Activated CD8-positive, alpha-beta T cell treated with anti-CD3 and anti-CD28 coated beads for 36 hours (primary cell): ENCODE data around the gene PPARD. TPM values are rescaled to one million over a fixed set of nuclear protein-coding genes. Genes with fewer than 3 reads are reported as not detected.

Experiments used
- ATAC-seq: fragments of 200-7000 bp; cut with Tn5 transposase; one replicate; pipeline ENCODE4 v1.10.0; 2021; ENCODE audit warnings: mild to moderate bottlenecking, moderate library complexity
- CTCF ChIA-PET: fragments of 350-600 bp; sonication (Branson Sonifier 250); formaldehyde crosslinking; loops from one replicate; lab custom pipeline; 2021; ENCODE audit warnings: antibody characterized with exemption; lab: Charles Lee
- POLR2A ChIA-PET: fragments of 350-600 bp; sonication (Branson Sonifier 250); formaldehyde crosslinking; loops from one replicate; lab custom pipeline; 2021; ENCODE audit warnings: antibody characterized with exemption; lab: Charles Lee
- DNase-seq: peaks from one replicate; pipeline ENCODE4 v3.0.0-alpha.2; 2020
- H3K27ac Mint-ChIP-seq: one replicate; pipeline ENCODE4 v1.8.0; 2021; ENCODE audit warnings: mild to moderate bottlenecking, mixed read lengths
- H3K27me3 Mint-ChIP-seq: one replicate; pipeline ENCODE4 v1.8.0; 2021; ENCODE audit warnings: mixed read lengths
- H3K36me3 Mint-ChIP-seq: one replicate; pipeline ENCODE4 v1.8.0; 2021; ENCODE audit warnings: low read depth, mixed read lengths
- H3K4me1 Mint-ChIP-seq: one replicate; pipeline ENCODE4 v1.8.0; 2021; ENCODE audit warnings: low read depth, mixed read lengths
- H3K4me3 Mint-ChIP-seq: one replicate; pipeline ENCODE4 v1.8.0; 2021; ENCODE audit warnings: mild to moderate bottlenecking, moderate library complexity, mixed read lengths
- H3K9me3 Mint-ChIP-seq: one replicate; pipeline ENCODE4 v1.8.0; 2021; ENCODE audit warnings: mixed read lengths
- CTCF ChIP-seq: fragments of 200-600 bp; IDR thresholded peaks from one replicate; pipeline ENCODE4 v1.8.0; 2022; ENCODE audit warnings: antibody characterized with exemption, mild to moderate bottlenecking
- intact Hi-C: fragments of 100-400 bp; cut with micrococcal nuclease; formaldehyde crosslinking; loops from one replicate; pipeline ENCODE4 v1.10.0; 2022
- microRNA-seq: library from miRNA; unstranded; fragments of <30 nt; microRNA quantifications from one replicate; pipeline ENCODE4 v1.2.0, GENCODE V29; 2022; ENCODE audit warnings: borderline microRNAs expressed, borderline replicate concordance
- total RNA-seq, 2 experiments: library from RNA; stranded (reverse); gene quantifications; one replicate each; pipeline ENCODE4 v1.2.3, GENCODE V29; 2021

The PPARD gene
- total RNA-seq, 2 experiments from 2014 or later: 26.6 to 26.7 TPM

- Mint-ChIP-seq H3K4me3 (no peak overlapping the region), H3K27ac (no peak overlapping the region), H3K4me1 (peaks cover 25% of the 10 kb centered on the region), H3K9me3 (no peaks in the 10 kb centered on the region), H3K27me3 (no peaks in the 10 kb centered on the region), H3K36me3 (peaks cover 25% of the 10 kb centered on the region)
- no peak for TF ChIP-seq CTCF
- intact Hi-C loops: no loop called here
- DNase-seq (no peak), ATAC-seq (no peak)
- CTCF ChIA-PET: no interaction called here
- POLR2A ChIA-PET: interaction anchor here (0.9 to 24.5 kb wide), 3 partner anchors 4 to 177 kb away, joined by 3 to 327 read pairs (median 327); partner anchors contain the start of genes RPL10A and TEAD3
Measured at GRCh38 chr6:35475573-35475972, 133.2 kb downstream of the PPARD start.

GRCh38 chr6:35476004-35476403 lies 133.6 kb downstream of the PPARD start:
- Mint-ChIP-seq H3K9me3 (no peaks in the 10 kb centered on the region), H3K36me3 (peaks cover 21% of the 10 kb centered on the region), H3K27ac (no peak overlapping the region), H3K4me3 (no peak overlapping the region), H3K4me1 (peaks cover 21% of the 10 kb centered on the region), H3K27me3 (no peaks in the 10 kb centered on the region)
- ChIA-PET CTCF (no interaction called here), POLR2A (interaction anchor here (0.9 to 24.5 kb wide), 3 partner anchors 4 to 178 kb away, joined by 3 to 327 read pairs (median 327); partner anchors contain the start of genes RPL10A and TEAD3)
- DNase-seq: no peak
- ATAC-seq: no peak
- no peak for TF ChIP-seq CTCF
- intact Hi-C loops: no loop called here

- Mint-ChIP-seq H3K9me3 (no peaks in the 10 kb centered on the region), H3K4me1 (peaks cover 10% of the 10 kb centered on the region), H3K27me3 (no peaks in the 10 kb centered on the region), H3K36me3 (peaks cover 11% of the 10 kb centered on the region), H3K27ac (no peak overlapping the region), H3K4me3 (no peak overlapping the region)
- ATAC-seq: no peak
- DNase-seq: no peak
- CTCF ChIA-PET: interaction anchor here (1.3 kb wide), 1 partner anchor 9 kb away, joined by 3 read pairs; the partner anchor contains the start of gene RPL10A
- POLR2A ChIA-PET: interaction anchor here (16.3 to 24.5 kb wide), 2 partner anchors 5 to 11 kb away, joined by 327 read pairs; partner anchors contain the start of genes RPL10A and TEAD3
- intact Hi-C loops: no loop called here
- no peak for TF ChIP-seq CTCF
Measured at GRCh38 chr6:35477028-35477427, 134.7 kb downstream of the PPARD start.

Small RNAs within 50 kb of the gene (microRNA-seq; reads per million reads assigned to microRNA genes)
- 4.2 reads per million, percentile 16 among the genes with 10 or more reads in this experiment for gene MIR7111

Other genes starting within 250 kb of the PPARD start
- not detected for gene TCP11, start 201.2 kb upstream of the PPARD start, total RNA-seq
- gene SCUBE3, start 128.6 kb upstream of the PPARD start, total RNA-seq: not detected
- 10 to 100 TPM; 34.4 to 35.2 TPM for gene ZNF76, start 82.8 kb upstream of the PPARD start, total RNA-seq
- 10 to 100 TPM; 97.1 to 99.1 TPM for gene DEF6, start 44.7 kb upstream of the PPARD start, total RNA-seq
- gene FANCE, start 109.8 kb downstream of the PPARD start, total RNA-seq: 10 to 100 TPM; 18.8 to 19.4 TPM
- 1,000 to 10,000 TPM; 2,322 to 2,393 TPM for gene RPL10A, start 125.8 kb downstream of the PPARD start, total RNA-seq
- gene TEAD3, start 154.5 kb downstream of the PPARD start, total RNA-seq: under 1 TPM; 0.68 to 0.81 TPM
- gene TULP1, start 170.3 kb downstream of the PPARD start, total RNA-seq: not detected